Pancreas (tissue), 10 donors: ENCODE results near the gene ADAMTSL2. TPM values are rescaled to one million over a fixed set of nuclear protein-coding genes. Genes with fewer than 3 reads are reported as not detected.
A peak's percentile ranks its signal among the peaks of the same experiment; 100 is the strongest.

Experiments used
- ATAC-seq, 4 donors: fragments of 200-7000 bp; cut with Tn5 transposase; one replicate each; pipeline versions ENCODE4 v1.8.0 to v1.9.1; 2020; ENCODE audit warnings: mild to moderate bottlenecking in 4 of 4, moderate library complexity in 4 of 4
- DNase-seq, 6 donors: peaks; one replicate each; pipeline ENCODE4 v3.0.0-alpha.2; 2020
- FAIRE-seq: peaks from 2 replicates; lab custom pipeline; 2012; peaks lifted over from hg19 to GRCh38; lab: Jason Lieb, UNC
- H3K27ac ChIP-seq, 4 donors: fragments of 200-600 bp; sonication (generic); 1 replicate in 3 of 4; 2 replicates in 1 of 4; pipeline versions ENCODE4 v1.5.0 to v1.8.0; 2020
- H3K27me3 ChIP-seq, 4 donors: fragments of 200-600 bp; one replicate each; pipeline ENCODE4 v1.8.0; 2021
- H3K36me3 ChIP-seq, 3 donors: fragments of 200-600 bp; sonication (generic) in 1 of 3; one replicate each; pipeline versions ENCODE4 v1.5.0 to v1.8.0; 2020 to 2021
- H3K4me1 ChIP-seq, 3 donors: fragments of 200-600 bp; one replicate each; pipeline ENCODE4 v1.8.0; 2021
- H3K4me3 ChIP-seq, 4 donors: fragments of 200-600 bp; sonication (generic) in 2 of 4; one replicate each; pipeline versions ENCODE4 v1.5.0 to v1.8.0; 2020 to 2021
- H3K9me3 ChIP-seq, 4 donors: fragments of 200-600 bp; one replicate each; pipeline ENCODE4 v1.8.0; 2021
- WGBS, 2 donors: extraction: QIAGEN DNeasy Blood & Tissue Kit; methylation state at CpG; one replicate each; pipeline ENCODE4 v1.1.7; 2013; 5-methylcytosine and 5-hydroxymethylcytosine counted together
- intact Hi-C, 3 donors: fragments of 100-400 bp; cut with DNase I; formaldehyde crosslinking; loops; one replicate each; pipeline versions ENCODE4 v1.11.1 to v1.14.2; 2022
- polyA plus RNA-seq, 2 donors: library from polyadenylated mRNA; stranded (reverse); fragments of 200-250 nt; gene quantifications; one replicate each; pipeline ENCODE4 v1.2.3, GENCODE V29; 2013
- total RNA-seq, 6 donors: library from RNA; stranded (reverse); fragmentation: NEBNext Ultra II Directional in 4 of 6; extraction: Animal tissue kit (Norgen Biotek cat#: 25700) in 4 of 6; gene quantifications; one replicate each; pipeline versions ENCODE4 v1.2.1 to v1.2.4, GENCODE V29; 2021 to 2023
- TF ChIP-seq, protein P1 (sequence below), 4 donors: fragments of 200-600 bp; sonication (generic) in 3 of 4; IDR thresholded peaks; one replicate each; pipeline versions ENCODE4 v1.5.0 to v1.8.0; 2021; ENCODE audit warnings: antibody characterized with exemption in 4 of 4
- donor health status: healthy with polysubstance abuse.
- donor health status: DM: no; HTN: no; CAD: no; lungs with moderate emphysema.
- donor health status: DM: no; HTN: no; CAD: no.
- donor health status: control.
- donor health status: control.
- donor health status: Bipolar disorder and iron deficiency.
- donor health status: DM: yes; HTN: yes; CAD: no.
- donor health status: DM: no; HTN: no; CAD: no.
- donor health status: DM: no; HTN: no; CAD: no.
- donor health status: DM: yes; HTN: yes; CAD: no.

ADAMTSL2 gene
- total and polyA plus RNA-seq, 8 donors, result 1.5 to 12.9 (median 3.2) TPM

DNA sequence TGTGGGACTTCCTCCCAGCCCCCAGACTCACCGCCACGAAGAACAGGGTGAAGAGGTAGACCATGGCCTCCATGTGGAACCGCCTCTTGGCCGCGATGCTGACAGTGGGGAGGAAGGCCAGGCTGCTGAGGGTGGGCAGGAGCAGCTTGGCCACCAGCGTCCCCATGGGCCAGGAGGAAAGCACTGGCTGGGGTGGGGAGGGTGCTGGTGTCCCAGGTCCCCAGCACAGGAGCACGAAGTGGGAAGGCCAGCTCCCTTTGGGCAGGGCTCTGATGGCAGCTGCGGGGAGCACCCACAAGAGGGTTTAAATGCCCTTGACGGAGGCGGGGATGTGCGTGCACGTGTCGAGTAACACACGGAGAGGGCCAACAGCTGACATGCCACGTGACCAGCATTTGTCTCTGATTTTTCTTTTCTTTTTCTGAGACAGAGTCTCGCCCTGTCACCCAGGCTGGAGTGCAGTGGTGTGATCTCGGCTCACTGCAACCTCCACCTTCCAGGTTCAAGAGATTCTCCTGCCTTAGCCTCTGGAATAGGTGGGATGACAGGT is 9.8 kb upstream of the ADAMTSL2 start, which contains the start of gene MYMK:
TSS of gene MYMK (minus strand) at position 281 of the 550 bp plus-strand sequence. CDS start at position 166, 115 bp downstream.
- WGBS, 2 donors, result 91 to 96% methylated on average over 17 of the region's 17 CpGs
- H3K27ac ChIP-seq, result no peak within 1 kb of the TSS
- FAIRE-seq (no peak), ATAC-seq (no peak), DNase-seq (peak in 2 of 6 donors; percentile 17 to 37)
- H3K4me3 ChIP-seq, result no peak within 1 kb of the TSS
- no peaks in the 10 kb centered on the region for H3K4me1 ChIP-seq
- H3K27me3 ChIP-seq, result no peaks in the 10 kb centered on the region
- H3K9me3 ChIP-seq, result no peaks in the 10 kb centered on the region
- TF ChIP-seq, protein P1, sequence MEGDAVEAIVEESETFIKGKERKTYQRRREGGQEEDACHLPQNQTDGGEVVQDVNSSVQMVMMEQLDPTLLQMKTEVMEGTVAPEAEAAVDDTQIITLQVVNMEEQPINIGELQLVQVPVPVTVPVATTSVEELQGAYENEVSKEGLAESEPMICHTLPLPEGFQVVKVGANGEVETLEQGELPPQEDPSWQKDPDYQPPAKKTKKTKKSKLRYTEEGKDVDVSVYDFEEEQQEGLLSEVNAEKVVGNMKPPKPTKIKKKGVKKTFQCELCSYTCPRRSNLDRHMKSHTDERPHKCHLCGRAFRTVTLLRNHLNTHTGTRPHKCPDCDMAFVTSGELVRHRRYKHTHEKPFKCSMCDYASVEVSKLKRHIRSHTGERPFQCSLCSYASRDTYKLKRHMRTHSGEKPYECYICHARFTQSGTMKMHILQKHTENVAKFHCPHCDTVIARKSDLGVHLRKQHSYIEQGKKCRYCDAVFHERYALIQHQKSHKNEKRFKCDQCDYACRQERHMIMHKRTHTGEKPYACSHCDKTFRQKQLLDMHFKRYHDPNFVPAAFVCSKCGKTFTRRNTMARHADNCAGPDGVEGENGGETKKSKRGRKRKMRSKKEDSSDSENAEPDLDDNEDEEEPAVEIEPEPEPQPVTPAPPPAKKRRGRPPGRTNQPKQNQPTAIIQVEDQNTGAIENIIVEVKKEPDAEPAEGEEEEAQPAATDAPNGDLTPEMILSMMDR (IDR thresholded peaks at IDR 0.05), result no peak
- no peaks in the 10 kb centered on the region for H3K36me3 ChIP-seq
- intact Hi-C loops, result no loop called here

DNA sequence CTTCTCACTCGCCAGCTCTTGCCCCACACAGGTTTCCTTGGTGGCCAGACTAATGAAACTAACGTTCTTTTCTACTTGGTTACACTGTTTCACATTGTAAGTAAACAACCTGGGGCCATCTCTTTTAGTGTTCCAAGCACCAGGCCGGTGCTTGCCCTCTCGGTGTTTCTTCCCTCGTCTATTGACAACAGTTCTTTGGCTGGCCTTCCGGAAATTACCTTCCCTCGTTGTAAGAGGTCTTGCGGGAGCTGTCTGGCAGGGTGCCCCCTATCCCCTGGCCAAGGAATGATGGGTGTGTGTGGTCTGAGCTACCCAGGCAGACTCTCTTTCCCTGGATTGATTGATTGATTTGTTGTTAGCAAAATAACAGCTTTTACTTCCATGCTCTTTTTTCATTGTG is 8.8 kb upstream of the ADAMTSL2 start:
- peak in 2 of 6 donors; percentile 15 to 16 for DNase-seq
- no peaks in the 10 kb centered on the region for H3K27me3 ChIP-seq
- no peaks in the 10 kb centered on the region for H3K4me1 ChIP-seq
- ATAC-seq, result peak in 1 of 4 donors; percentile 8
- H3K9me3 ChIP-seq, result no peaks in the 10 kb centered on the region
- no peaks in the 10 kb centered on the region for H3K36me3 ChIP-seq
- TF ChIP-seq, protein P1 (IDR thresholded peaks at IDR 0.05), result no peak
- no peak for FAIRE-seq
- H3K4me3 ChIP-seq, result no peak overlapping the region
- H3K27ac ChIP-seq, result no peak overlapping the region
- intact Hi-C loops, result no loop called here
- WGBS, 2 donors, result 55 to 56% methylated on average over 8 of the region's 8 CpGs

DNA sequence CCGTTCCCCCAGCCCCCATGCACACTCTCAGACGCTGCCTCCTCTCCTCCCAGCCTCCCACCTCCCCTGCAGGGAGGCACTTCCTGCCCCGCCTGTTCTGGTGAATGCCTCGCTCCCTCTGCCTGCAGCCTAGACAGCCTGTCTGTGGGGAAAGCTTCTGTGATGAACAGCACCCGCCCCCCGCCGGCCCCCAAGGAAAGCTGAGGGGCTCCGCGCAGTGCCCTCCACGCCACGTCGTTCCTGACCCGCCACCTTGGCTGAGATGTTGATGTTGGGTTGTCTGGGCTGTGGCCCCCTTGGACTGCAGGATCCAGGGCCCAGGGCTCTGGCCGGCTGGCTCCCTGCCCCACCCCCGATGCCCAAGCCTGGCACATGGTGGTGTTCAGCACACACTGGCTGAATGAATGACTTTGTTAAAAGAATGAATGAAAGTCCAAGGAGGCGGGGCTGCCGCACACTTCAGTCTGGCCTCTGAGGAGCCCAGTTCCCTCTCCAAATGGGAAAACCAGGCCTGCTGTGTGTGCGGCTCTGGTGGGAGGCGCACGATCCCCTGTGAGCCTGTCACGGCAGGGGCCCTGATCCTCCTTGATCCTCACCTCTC is 7.7 kb upstream of the ADAMTSL2 start:
- H3K9me3 ChIP-seq, result no peaks in the 10 kb centered on the region
- no peak overlapping the region for H3K27ac ChIP-seq
- H3K27me3 ChIP-seq, result no peaks in the 10 kb centered on the region
- WGBS, 2 donors, result 65% methylated on average over 21 of the region's 21 CpGs
- H3K4me3 ChIP-seq, result no peak overlapping the region
- intact Hi-C loops, result no loop called here
- FAIRE-seq, result no peak
- peak in 1 of 6 donors; percentile 61 for DNase-seq
- ATAC-seq, result peak in 1 of 4 donors; percentile 40
- TF ChIP-seq, protein P1 (IDR thresholded peaks at IDR 0.05), result no peak
- no peaks in the 10 kb centered on the region for H3K36me3 ChIP-seq
- no peaks in the 10 kb centered on the region for H3K4me1 ChIP-seq

DNA sequence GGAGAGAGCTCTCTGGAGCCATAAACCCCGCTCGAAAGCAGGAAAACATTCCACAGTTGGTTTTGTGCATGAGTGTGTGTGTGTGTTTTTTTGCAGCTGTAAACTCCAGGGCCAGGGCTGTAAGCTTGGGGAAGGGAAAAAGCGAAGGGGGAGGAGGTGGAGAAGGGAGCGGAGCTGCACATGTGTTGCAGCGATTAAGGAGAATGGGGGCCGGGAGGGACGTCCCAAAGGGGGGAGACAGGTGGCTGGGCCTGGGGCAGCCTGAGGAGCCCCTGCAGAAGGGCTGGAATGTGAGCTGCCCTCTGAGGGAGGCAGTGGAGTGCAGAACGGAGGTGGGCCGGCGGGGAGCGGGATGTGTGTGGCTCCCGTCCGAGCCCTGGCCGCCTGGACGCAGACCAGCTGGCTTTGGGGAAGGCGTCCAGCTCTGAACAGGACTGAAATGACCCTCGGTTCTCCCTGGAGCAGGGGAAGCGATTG is 7.0 kb upstream of the ADAMTSL2 start:
- ATAC-seq (peak; percentile 48 to 68 (median 54)), DNase-seq (peak in 1 of 6 donors; percentile 80), FAIRE-seq (no peak)
- Histone ChIP-seq H3K4me3 (no peak overlapping the region), H3K27ac (peak overlapping the region in 1 of 4 donors; percentile 17), H3K4me1 (no peaks in the 10 kb centered on the region), H3K36me3 (no peaks in the 10 kb centered on the region), H3K27me3 (no peaks in the 10 kb centered on the region), H3K9me3 (no peaks in the 10 kb centered on the region)
- WGBS, 2 donors, result 27 to 33% methylated on average over 18 of the region's 18 CpGs
- TF ChIP-seq, protein P1 (IDR thresholded peaks at IDR 0.05), result no peak
- intact Hi-C loops, result no loop called here
